T-helper 17 cell (primary cell): ENCODE results near the gene TM4SF4. TPM values are rescaled to one million over a fixed set of nuclear protein-coding genes. Genes with fewer than 3 reads are reported as not detected.

ENCODE experiments used
- ATAC-seq: fragments of 150-1000 bp; cut with Tn5 transposase; 2 replicates; pipeline ENCODE4 v1.10.0; 2021; ENCODE audit warnings: mild to moderate bottlenecking, moderate library complexity
- DNase-seq, 3 donors: peaks; one replicate each; pipeline versions ENCODE4 v3.0.0 to v3.0.0-alpha.2; 2020 to 2021
- H3K9me3 ChIP-seq: one replicate; pipeline ENCODE4 v1.7.0; 2013; ENCODE audit warnings: low read length, mild to moderate bottlenecking; ENCODE audit not compliant: control insufficient read depth, poor library complexity, severe bottlenecking
- H3K27ac Mint-ChIP-seq: one replicate; pipeline ENCODE4 v1.8.0; 2022; ENCODE audit warnings: mild to moderate bottlenecking, moderate library complexity, mixed read lengths
- H3K27me3 Mint-ChIP-seq: one replicate; pipeline ENCODE4 v1.8.0; 2022; ENCODE audit warnings: mixed read lengths
- H3K36me3 Mint-ChIP-seq: one replicate; pipeline ENCODE4 v1.8.0; 2022; ENCODE audit warnings: low read depth, mixed read lengths
- H3K4me1 Mint-ChIP-seq: one replicate; pipeline ENCODE4 v1.8.0; 2022; ENCODE audit warnings: mild to moderate bottlenecking, mixed read lengths
- H3K4me3 Mint-ChIP-seq: one replicate; pipeline ENCODE4 v1.8.0; 2022; ENCODE audit warnings: mild to moderate bottlenecking, moderate library complexity, mixed read lengths
- total RNA-seq, 4 donors: library from RNA in 2 of 4; stranded (reverse) in 2 of 4; gene quantifications; one replicate each; pipeline ENCODE4 v1.2.3 and lab custom pipeline; 2022 to 2026

Gene TM4SF4, protein sequence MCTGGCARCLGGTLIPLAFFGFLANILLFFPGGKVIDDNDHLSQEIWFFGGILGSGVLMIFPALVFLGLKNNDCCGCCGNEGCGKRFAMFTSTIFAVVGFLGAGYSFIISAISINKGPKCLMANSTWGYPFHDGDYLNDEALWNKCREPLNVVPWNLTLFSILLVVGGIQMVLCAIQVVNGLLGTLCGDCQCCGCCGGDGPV
- not detected for total RNA-seq
- total RNA-seq (lab: John Stamatoyannopoulos, UW), result 0 reads per million in 2 donors

DNA sequence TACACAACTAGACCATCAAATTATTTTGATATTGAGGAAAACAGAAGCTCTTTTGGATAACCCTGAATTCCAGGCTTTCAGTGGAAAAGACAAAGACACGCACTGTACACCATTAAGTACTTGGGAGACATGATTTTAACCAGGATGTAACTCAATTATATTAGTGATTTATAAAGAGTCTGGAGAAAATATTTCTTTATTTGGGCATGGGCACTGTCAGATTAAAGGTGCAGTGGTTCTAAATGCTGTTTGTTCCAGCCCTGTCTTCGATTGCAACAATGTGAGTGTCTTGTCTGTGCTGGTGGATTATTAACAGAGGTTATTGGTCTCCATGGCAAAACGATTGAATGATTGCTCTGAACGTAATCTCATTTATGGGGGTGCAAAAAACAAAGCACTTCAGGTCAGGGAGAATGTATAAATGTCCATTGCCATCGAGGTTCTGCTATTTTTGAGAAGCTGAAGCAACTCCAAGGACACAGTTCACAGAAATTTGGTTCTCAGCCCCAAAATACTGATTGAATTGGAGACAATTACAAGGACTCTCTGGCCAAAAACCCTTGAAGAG is at the start of gene TM4SF4:
Gene TM4SF4, plus strand, starts transcription at position 448 of the 568 bp plus-strand sequence. CDS start 181 bp downstream, outside the sequence.
- H3K4me1 Mint-ChIP-seq, result peaks cover 2% of the 10 kb centered on the region
- no peaks in the 10 kb centered on the region for H3K9me3 ChIP-seq
- no peak for DNase-seq
- H3K27ac Mint-ChIP-seq, result no peak within 1 kb of the TSS
- no peak for ATAC-seq
- H3K4me3 Mint-ChIP-seq, result no peak within 1 kb of the TSS
- H3K27me3 Mint-ChIP-seq, result peaks cover 50% of the 10 kb centered on the region
- H3K36me3 Mint-ChIP-seq, result no peaks in the 10 kb centered on the region

- Mint-ChIP-seq H3K36me3 (no peaks in the 10 kb centered on the region), H3K27me3 (peaks cover 29% of the 10 kb centered on the region), H3K27ac (no peak overlapping the region), H3K4me1 (no peaks in the 10 kb centered on the region), H3K4me3 (no peak overlapping the region)
- no peak for DNase-seq
- no peaks in the 10 kb centered on the region for H3K9me3 ChIP-seq
- no peak for ATAC-seq
Observed at GRCh38 chr3:149424918-149425317, 49.6 kb upstream of the TM4SF4 start.

GRCh38 chr3:149426325-149426724 is 48.2 kb upstream of the TM4SF4 start:
- Mint-ChIP-seq H3K36me3 (no peaks in the 10 kb centered on the region), H3K27me3 (peaks cover 28% of the 10 kb centered on the region), H3K4me3 (no peak overlapping the region), H3K4me1 (no peaks in the 10 kb centered on the region), H3K27ac (no peak overlapping the region)
- DNase-seq (no peak), ATAC-seq (no peak)
- no peaks in the 10 kb centered on the region for H3K9me3 ChIP-seq

- no peak for DNase-seq
- no peak for ATAC-seq
- Mint-ChIP-seq H3K36me3 (no peaks in the 10 kb centered on the region), H3K27me3 (peaks cover 22% of the 10 kb centered on the region), H3K4me1 (no peaks in the 10 kb centered on the region), H3K4me3 (no peak overlapping the region), H3K27ac (no peak overlapping the region)
- no peaks in the 10 kb centered on the region for H3K9me3 ChIP-seq
Observed at GRCh38 chr3:149428087-149428486, 46.4 kb upstream of the TM4SF4 start.

DNA sequence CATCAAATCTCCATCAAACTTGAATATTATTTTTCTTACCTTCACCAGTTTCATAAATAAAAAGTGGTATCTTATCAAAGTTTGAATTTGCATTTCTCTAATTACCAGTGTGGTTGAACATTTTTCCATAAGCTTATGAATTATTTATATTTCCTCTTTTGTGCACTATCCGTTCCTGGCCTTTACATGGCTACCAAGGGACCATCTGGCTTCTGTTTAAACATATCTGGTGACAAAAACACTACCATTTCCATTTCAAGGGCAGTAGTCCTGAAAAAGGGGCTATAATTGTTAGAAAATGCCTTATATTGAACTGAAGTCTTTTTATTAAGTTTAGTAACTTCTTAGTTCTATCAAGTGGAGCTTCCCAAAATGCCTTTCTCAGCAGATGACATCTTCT is 44.3 kb upstream of the TM4SF4 start:
- Mint-ChIP-seq H3K27ac (no peak overlapping the region), H3K4me3 (no peak overlapping the region), H3K4me1 (no peaks in the 10 kb centered on the region), H3K36me3 (no peaks in the 10 kb centered on the region), H3K27me3 (peaks cover 29% of the 10 kb centered on the region)
- ATAC-seq (no peak), DNase-seq (no peak)
- H3K9me3 ChIP-seq, result no peaks in the 10 kb centered on the region

DNA sequence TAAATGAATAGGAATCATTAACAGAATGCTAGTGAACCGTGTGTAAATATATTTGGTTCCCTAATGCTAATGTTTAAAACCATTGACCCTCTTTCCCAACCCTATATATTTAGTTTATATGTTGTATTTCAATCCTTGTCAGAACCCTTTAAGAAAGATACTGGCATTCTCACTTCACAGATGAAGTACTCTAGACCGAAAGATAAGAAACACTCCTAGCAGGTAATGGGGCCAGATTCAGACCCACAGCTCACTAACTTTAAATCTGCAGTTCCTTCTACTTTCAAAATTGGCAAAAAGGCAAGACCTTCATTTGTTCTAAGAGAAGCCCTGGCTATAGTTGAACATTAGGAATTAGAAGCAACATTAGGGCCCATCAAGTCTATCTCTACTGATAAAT is 42.3 kb upstream of the TM4SF4 start:
- DNase-seq (no peak), ATAC-seq (no peak)
- H3K4me1 Mint-ChIP-seq, result no peaks in the 10 kb centered on the region
- peaks cover 30% of the 10 kb centered on the region for H3K27me3 Mint-ChIP-seq
- H3K27ac Mint-ChIP-seq, result no peak overlapping the region
- H3K4me3 Mint-ChIP-seq, result no peak overlapping the region
- H3K36me3 Mint-ChIP-seq, result no peaks in the 10 kb centered on the region
- no peaks in the 10 kb centered on the region for H3K9me3 ChIP-seq

DNA sequence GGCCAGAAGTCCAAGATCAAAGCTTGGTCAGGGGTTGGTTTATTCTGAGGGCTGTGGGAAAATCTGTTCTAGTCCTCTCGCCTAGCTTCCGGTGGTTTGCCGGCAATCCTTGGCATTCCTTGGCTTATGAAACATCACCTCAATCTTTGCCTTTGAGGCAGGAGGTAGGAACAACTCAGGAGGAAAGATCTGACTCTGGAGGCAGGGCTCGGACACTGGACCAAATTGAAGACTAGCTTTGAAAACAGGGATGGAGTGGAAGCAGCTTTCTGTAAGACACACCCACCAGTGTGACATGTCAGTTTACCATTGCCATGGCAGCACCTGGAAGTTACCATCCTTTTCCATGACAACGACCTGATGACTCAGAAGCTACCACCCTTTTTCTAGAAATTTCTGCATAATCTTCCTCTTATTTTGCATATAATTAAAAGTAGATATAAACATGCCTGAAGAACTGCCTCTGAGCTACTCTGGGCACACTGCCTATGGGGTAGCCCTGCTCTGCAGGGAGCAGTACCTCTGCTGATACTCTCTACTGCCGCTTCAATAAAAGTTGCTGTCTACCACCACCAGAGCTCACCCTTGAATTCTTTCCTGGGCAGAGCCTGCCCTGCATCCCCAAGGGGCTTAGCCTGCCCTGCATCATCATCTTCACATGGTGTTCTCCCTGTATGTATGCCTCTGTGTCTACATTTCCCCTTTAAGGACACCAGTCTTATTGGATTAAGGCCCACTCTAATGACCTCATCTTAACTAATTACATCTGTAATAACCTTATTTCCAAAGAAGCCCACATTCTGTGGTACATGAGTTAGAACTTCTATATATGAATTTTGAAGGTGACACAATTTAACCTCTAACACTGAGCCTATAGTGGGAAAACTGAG is 38.3 kb upstream of the TM4SF4 start:
- ATAC-seq (no peak), DNase-seq (no peak)
- Mint-ChIP-seq H3K4me1 (no peaks in the 10 kb centered on the region), H3K27ac (no peak overlapping the region), H3K4me3 (no peak overlapping the region), H3K27me3 (peaks cover 18% of the 10 kb centered on the region), H3K36me3 (no peaks in the 10 kb centered on the region)
- no peaks in the 10 kb centered on the region for H3K9me3 ChIP-seq

DNA sequence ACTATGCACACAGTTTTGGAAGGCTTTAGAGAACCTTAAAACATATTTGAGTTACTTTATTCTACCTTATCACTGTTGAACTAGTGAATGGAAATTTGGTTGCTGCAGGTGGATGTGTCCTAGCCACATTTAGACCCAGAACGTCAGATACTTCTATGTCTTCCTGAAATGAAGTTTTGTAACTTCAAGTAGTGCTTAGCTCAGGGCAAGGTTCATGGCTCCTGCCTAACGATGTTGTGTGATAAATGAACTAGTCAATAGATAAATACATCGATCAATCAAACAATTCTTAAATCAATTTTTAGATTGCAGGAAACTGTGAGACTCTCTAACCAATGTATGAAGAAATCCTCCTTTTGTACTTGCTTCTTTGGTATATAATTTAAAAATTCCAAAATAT is 37.2 kb upstream of the TM4SF4 start:
- Mint-ChIP-seq H3K27ac (no peak overlapping the region), H3K27me3 (peaks cover 23% of the 10 kb centered on the region), H3K4me1 (no peaks in the 10 kb centered on the region), H3K4me3 (no peak overlapping the region), H3K36me3 (no peaks in the 10 kb centered on the region)
- DNase-seq (no peak), ATAC-seq (no peak)
- no peaks in the 10 kb centered on the region for H3K9me3 ChIP-seq

DNA sequence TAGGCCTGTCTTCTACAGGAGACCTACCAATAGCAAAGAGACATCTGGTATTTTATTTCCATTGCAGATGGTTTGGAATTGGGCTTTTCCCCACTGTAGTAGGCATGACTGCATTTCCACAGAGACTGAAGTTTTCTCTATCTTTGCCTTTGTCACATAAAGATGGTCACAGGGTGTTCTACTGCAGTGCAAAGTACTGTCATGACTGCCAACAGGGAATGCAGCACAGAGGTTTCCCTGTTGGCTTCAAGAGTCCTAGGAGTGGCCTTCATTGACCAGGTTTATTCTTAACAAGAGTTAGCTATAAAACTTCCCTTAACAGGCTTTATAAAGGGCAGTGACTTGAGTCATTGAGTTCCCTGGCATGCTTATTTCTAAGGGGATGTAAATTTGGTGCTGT is 36.8 kb upstream of the TM4SF4 start:
- Mint-ChIP-seq H3K36me3 (no peaks in the 10 kb centered on the region), H3K27ac (no peak overlapping the region), H3K4me3 (no peak overlapping the region), H3K27me3 (peaks cover 27% of the 10 kb centered on the region), H3K4me1 (no peaks in the 10 kb centered on the region)
- ATAC-seq (no peak), DNase-seq (no peak)
- no peaks in the 10 kb centered on the region for H3K9me3 ChIP-seq

DNA sequence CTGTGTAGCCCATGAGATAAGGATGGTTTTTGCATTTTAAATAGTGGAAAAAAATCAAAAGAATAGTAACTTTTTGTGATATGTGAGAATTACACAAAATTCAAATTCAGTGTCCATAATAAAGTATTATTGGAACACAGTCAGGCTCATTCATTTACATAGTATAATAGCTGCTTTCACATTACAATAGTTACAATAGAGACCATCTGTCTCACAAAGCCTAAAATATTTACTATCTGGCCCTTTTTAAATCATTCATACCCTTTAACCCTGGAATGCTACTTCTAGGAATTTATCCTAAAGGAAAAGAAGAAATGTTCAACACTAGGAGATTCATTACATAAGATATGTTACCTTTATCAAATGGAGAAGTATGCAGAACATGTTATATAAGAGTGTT is 35.5 kb upstream of the TM4SF4 start:
- Mint-ChIP-seq H3K4me1 (no peaks in the 10 kb centered on the region), H3K36me3 (no peaks in the 10 kb centered on the region), H3K27me3 (peaks cover 18% of the 10 kb centered on the region), H3K4me3 (no peak overlapping the region), H3K27ac (no peak overlapping the region)
- DNase-seq (no peak), ATAC-seq (no peak)
- no peaks in the 10 kb centered on the region for H3K9me3 ChIP-seq

DNA sequence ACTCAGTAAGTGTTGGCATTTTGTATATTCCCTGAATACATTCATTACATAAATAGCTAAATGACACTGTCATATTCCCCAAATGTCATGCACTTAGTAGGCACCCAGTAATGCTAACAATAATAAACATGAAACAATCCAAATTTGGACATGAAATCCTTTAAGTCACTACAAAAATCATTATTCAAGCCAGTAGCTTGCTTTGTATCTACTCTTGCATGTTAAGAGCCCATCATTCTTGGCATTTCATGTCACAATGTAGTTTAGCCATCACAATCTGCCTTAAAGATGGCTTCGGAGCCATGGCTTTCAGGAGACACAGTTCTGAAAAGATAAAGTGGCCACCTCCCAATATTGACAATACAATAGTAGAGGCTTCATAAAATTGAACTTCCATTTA is 32.9 kb upstream of the TM4SF4 start:
- DNase-seq (no peak), ATAC-seq (no peak)
- H3K36me3 Mint-ChIP-seq, result no peaks in the 10 kb centered on the region
- H3K27ac Mint-ChIP-seq, result no peak overlapping the region
- peaks cover 15% of the 10 kb centered on the region for H3K27me3 Mint-ChIP-seq
- H3K4me3 Mint-ChIP-seq, result no peak overlapping the region
- H3K4me1 Mint-ChIP-seq, result no peaks in the 10 kb centered on the region
- no peaks in the 10 kb centered on the region for H3K9me3 ChIP-seq

- H3K9me3 ChIP-seq, result no peaks in the 10 kb centered on the region
- no peaks in the 10 kb centered on the region for H3K36me3 Mint-ChIP-seq
- ATAC-seq (no peak), DNase-seq (no peak)
- no peak overlapping the region for H3K4me3 Mint-ChIP-seq
- no peak overlapping the region for H3K27ac Mint-ChIP-seq
- no peaks in the 10 kb centered on the region for H3K4me1 Mint-ChIP-seq
- peaks cover 11% of the 10 kb centered on the region for H3K27me3 Mint-ChIP-seq
Observed at GRCh38 chr3:149442043-149442442, 32.5 kb upstream of the TM4SF4 start.

DNA sequence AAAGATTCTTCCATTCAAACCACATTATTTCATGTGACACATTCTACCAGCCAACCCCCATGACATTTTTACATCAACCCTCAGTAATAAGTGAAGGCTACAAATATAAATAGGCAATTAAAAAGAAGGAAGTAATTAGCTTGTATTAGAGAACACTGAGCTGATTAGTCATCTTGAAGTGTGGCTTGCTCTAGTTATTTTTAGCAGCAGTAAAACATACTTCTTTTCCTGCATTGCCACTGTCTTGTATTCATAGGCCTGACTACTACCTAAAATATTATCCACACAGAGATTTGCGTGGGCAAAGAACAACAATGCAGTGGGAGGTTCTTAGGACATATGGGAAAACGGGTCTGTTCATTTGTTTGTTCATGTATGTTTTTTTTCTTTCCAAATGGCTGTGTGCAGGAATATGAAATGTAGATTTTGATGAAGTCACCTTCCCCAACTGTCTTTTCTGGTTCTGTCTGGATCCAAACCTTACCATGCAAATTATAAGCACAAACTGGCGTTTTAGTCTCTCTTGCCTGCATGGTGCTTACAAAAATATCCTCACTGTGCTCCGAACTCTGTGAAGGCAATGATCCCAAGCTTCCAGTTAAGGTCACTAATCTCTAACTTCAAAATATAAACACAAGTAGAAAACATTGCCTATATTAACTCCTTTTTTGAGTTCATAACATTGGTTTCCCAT is 31.5 kb upstream of the TM4SF4 start:
- Mint-ChIP-seq H3K27ac (no peak overlapping the region), H3K4me1 (no peaks in the 10 kb centered on the region), H3K36me3 (no peaks in the 10 kb centered on the region), H3K27me3 (peaks cover 10% of the 10 kb centered on the region), H3K4me3 (no peak overlapping the region)
- H3K9me3 ChIP-seq, result no peaks in the 10 kb centered on the region
- ATAC-seq (no peak), DNase-seq (no peak)
